ENCODE data around the gene FRMPD4. TPM values are rescaled to one million over a fixed set of nuclear protein-coding genes. Genes with fewer than 3 reads are reported as not detected.

The FRMPD4 gene
- polyA plus RNA-seq, 2 of the 4 experiments (the other 2 are of a cell fraction), result 0.08 to 0.28 TPM

Small RNA genes within 50 kb of the gene (small RNA-seq; reads per million reads assigned to genes)
- gene AC119619.1 (0 to 1.0 (median 0) reads per million in 6 experiments), gene RF00019 (0 reads per million in 6 experiments), gene RN7SKP290 (0 reads per million in 6 experiments)

Measured in A549 (cell line).